ENCODE results near the gene MPHOSPH10.
"Not testable (repeated sequence)": the region's sequence is repeated elsewhere in the genome, so short reads cannot be mapped to it uniquely, and the experiment has no call there.

The MPHOSPH10 gene

GRCh38 chr2:71122387-71123298 is 7.8 kb upstream of the MPHOSPH10 start:
- no peak for DNase-seq

- no peak for DNase-seq
Observed at GRCh38 chr2:71125506-71126294, 4.7 kb upstream of the MPHOSPH10 start.

- DNase-seq, result no peak
Observed at GRCh38 chr2:71126957-71127356, 3.5 kb upstream of the MPHOSPH10 start.

- no peak for DNase-seq
Observed at GRCh38 chr2:71129114-71129901, 1.1 kb upstream of the MPHOSPH10 start.

DNA sequence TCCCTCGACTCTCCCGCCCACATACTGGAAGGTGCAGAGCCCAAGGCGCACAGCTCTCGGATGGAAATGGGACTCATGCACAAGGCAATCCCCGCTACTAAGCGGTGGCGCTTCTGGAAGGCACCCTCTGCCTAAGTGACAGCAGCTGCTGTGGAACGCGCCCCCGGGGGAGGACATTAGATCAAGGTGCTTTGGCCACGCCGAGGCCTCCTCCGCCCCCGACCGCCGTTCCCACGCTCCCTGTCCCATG is 607 bp upstream of the MPHOSPH10 start:
- no peak for DNase-seq

DNA sequence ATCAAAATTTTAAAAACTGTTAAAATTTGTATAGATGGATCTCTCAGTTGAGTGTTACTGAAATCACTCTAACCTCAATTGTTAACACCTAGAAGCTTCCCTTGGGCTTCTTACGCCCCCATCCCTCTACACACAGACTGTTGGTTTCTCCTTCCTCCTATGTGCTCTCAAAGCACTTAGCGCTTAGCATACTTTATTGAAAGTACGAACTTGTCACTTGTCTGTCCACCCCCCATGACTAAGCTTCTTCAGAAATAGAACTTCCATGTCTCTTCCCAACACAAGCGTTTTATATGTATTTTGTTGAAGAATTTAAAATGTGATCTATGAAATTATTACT is 441 bp downstream of the MPHOSPH10 start:
- no peak for DNase-seq

DNA sequence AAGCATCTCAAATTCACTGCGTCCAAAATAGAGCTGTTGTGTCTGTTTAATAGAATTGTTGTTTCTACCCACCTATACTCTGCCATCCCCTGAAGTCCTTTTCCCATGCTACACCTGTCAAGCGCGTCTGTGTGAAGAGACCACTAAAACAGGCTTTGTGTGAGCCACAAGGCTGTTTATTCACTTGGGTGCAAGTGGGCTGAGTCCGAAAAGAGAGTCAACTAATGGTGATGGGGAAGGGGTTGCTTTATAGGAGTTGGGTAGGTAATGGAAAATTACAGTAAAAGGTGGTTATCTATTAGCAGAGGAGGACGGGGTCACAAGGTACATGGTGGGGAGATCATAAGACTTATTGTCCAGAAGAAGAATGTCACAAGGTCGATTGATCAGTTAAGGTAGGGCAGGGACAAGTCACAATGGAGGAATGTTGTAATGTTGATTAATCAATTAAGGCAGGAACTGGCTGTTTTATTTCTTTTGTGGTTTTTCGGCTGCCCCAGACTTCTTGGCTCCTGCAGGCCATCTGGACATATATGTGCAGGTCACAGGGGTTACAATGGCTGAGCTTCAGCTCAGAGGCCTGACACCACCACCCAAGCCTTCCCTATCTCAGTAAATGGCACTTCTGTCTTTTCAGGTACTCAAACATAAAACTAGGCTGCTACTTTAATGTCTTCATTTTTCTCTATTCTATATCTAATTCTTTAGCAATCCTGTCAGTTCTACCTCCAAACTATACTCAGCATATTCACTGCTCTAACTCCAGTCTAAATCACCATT is 1.1 kb downstream of the MPHOSPH10 start:
- DNase-seq, result not testable (repeated sequence)

DNA sequence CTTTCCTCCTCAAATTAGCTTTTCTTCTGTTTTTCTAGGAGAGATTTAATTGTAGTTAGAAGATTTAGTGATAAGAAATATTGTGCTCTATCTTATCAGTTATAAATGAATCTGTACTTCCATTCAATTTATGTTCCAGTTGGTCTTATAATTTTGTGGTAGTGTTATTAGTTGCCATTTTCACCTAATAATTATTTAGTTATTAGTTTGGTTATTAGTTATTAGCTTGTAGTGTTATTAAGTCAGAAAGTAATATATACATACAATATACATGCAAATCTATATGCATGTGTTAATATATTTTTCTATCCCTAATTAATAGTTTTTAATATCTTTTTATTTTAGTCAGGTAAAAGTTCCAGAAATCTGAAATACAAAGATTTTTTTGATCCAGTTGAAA is 3.2 kb downstream of the MPHOSPH10 start:
- no peak for DNase-seq

- no peak for DNase-seq
Observed at GRCh38 chr2:71136174-71136573, 5.7 kb downstream of the MPHOSPH10 start.

DNA sequence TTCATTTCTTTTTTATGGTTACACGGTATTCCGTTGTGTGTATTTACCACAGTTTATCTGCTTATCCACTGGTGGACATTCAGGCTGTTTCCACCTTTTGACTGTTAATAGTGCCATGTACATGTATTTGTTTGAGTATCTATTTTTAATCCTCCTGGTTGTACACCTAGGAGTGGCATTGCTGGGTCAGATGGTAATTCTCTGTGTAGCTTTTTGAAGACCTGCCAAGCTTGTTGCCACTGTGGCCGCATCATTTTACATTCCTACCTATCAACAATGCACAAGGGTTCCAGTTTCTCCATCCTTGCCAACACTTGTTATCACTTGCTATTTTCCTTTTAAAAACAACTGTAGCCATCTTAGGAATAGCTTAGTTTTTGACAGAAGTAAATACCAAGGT is 13.3 kb downstream of the MPHOSPH10 start:
- no peak for DNase-seq

DNA sequence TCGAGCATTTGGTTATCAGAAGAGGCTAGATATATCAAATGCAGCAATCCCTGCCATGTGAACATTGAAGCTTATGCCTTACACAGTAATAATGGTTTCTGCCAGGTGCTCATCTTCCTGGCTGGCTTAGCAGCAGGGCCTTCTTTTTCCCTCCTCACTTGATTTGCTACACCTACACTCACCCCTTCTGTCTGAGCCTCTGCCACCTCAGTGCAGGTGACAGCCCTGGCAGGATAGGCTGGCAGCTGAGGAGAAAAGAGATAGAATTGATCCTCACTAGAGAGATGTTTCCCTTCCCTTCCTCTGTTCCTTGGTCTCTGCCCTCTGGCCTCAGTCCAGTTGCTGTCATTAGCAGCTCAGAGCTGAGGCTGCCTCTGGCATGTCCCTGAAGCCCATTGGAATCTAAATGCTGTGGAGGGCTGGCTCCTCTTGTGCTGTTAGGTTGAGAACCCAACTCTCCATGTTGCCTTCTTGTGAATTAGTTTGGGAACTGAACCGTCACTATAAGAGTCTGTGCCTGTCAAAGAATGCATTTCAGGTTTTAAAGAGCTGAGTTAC is 18.2 kb downstream of the MPHOSPH10 start:
- DNase-seq, result no peak

GRCh38 chr2:71150082-71150816 is 19.8 kb downstream of the MPHOSPH10 start:
- DNase-seq, result no peak

GRCh38 chr2:71151620-71152019 is 21.2 kb downstream of the MPHOSPH10 start:
- no peak for DNase-seq

- DNase-seq, result no peak
Observed at GRCh38 chr2:71153585-71154224, 23.3 kb downstream of the MPHOSPH10 start.

DNA sequence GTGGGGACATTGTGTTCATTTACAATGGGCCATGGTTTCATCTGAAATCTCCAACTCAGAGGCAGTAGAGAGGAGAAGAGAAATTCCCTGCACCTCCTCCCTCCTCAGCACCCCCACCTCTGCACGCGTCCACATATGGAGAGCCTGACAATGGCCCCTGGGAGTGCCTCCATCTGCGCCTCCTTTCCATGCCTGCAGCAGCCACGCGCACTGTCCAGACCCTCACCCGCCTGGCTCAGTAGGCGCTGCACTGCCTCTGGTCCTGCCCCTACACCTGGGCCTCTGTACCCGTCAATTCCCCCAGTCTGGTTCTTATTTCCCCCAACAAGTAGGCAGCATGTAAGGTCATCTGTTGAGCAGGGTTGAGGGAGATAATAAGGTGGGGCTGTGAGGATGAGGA is 23.8 kb downstream of the MPHOSPH10 start:
- no peak for DNase-seq

GRCh38 chr2:71154798-71155197 is 24.4 kb downstream of the MPHOSPH10 start:
- DNase-seq, result no peak

- no peak for DNase-seq
Observed at GRCh38 chr2:71155846-71156245, 25.4 kb downstream of the MPHOSPH10 start.

- no peak for DNase-seq
Observed at GRCh38 chr2:71156573-71156972, 26.1 kb downstream of the MPHOSPH10 start.

GRCh38 chr2:71157124-71157793 is 26.8 kb downstream of the MPHOSPH10 start:
- peak; percentile 41 for DNase-seq

GRCh38 chr2:71166812-71167211 is 36.4 kb downstream of the MPHOSPH10 start:
- no peak for DNase-seq

- DNase-seq, result no peak
Observed at GRCh38 chr2:71173096-71173495, 42.7 kb downstream of the MPHOSPH10 start.
